ENCODE measurements around the gene CCDC158.

CCDC158 gene

DNA sequence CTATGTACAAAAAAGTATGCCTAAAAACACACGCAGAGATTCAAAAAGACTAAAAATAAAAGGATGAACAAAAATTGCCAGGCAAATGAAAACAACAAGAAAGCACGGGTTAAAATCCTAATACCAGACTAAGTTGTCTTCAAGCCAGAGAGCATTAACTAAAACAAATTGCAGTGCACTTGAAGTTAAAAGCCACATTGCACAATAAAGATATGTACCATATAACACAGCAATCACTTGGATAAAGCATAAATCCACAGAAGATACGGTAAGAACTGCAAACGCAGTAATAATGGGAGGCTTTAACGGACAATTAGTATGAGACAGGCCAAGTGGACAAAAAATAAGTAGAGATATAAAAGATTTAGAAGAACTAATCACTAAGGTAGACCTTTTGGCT is 14.9 kb downstream of the CCDC158 start:
- no peak for DNase-seq (ENCODE audit: low read depth)

DNA sequence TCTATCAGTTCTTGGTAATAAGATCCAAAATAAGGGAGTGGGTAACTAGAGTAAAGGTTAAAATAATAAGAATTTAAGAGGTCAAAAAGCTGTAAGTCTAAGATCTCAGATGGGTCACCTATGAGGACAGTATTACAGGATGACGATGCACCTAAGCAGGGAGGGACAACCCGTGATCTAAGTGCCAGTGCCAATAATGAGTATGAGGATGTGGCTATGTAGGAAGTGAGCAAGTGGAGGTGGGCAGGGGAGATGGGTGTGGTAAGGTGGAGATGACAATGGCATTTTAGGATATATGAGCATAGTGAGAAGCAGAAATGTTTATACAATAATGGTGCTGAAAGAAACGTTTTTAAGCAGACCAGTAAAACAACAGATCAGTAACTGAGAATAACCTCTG is 19.3 kb downstream of the CCDC158 start:
- H3K4me3 ChIP-seq (ENCODE audit: low read length), result no peak overlapping the region
- TF ChIP-seq, protein P1, sequence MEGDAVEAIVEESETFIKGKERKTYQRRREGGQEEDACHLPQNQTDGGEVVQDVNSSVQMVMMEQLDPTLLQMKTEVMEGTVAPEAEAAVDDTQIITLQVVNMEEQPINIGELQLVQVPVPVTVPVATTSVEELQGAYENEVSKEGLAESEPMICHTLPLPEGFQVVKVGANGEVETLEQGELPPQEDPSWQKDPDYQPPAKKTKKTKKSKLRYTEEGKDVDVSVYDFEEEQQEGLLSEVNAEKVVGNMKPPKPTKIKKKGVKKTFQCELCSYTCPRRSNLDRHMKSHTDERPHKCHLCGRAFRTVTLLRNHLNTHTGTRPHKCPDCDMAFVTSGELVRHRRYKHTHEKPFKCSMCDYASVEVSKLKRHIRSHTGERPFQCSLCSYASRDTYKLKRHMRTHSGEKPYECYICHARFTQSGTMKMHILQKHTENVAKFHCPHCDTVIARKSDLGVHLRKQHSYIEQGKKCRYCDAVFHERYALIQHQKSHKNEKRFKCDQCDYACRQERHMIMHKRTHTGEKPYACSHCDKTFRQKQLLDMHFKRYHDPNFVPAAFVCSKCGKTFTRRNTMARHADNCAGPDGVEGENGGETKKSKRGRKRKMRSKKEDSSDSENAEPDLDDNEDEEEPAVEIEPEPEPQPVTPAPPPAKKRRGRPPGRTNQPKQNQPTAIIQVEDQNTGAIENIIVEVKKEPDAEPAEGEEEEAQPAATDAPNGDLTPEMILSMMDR (conservative IDR thresholded peaks at IDR 0.05; ENCODE audit: low read depth, low read length), result no peak
- no peak for DNase-seq (ENCODE audit: low read depth)

More for the DNA sequence above, 14.9 kb downstream of the CCDC158 start:
- TF ChIP-seq, protein P1 (conservative IDR thresholded peaks at IDR 0.05; ENCODE audit: low read depth, low read length), result no peak
- no peak overlapping the region for H3K4me3 ChIP-seq (ENCODE audit: low read length)

DNA sequence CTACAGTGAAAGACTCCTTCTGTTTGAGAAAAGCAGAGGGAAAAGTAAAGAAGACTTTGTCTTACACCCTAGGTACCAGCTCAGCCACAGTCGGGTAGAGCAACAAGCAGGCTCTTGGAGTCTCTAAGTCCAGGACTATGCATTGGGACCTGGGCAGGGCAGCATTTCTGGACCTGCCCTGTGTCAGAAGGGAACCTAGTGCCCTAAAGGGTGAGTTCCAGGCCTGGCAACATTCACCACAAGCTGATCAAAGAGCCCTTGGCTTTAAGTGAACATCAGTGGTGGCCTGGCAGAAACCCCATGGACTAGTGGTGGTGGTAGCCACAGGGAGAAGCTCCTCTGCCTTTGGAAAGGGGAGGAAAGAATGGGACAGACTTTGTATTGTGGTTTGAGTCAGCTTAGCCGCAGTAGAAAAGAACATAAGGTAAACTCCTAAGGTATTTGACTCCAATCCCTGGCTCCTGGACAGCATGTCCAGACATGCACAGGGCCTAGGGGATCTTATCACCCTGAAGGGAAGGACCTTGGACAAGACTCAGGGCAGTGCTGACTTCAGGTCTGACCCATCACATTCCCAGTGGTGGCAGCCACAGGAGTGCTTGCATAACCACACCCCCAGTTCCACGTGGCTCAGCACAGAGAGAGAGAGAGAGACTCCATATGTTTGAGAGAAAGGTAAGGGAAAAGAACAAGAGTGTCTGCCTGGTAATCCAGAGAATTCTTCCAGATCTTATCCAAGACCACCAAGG is 32.6 kb downstream of the CCDC158 start:
- no peak overlapping the region for H3K4me3 ChIP-seq (ENCODE audit: low read length)
- TF ChIP-seq, protein P1 (conservative IDR thresholded peaks at IDR 0.05; ENCODE audit: low read depth, low read length), result no peak
- DNase-seq (ENCODE audit: low read depth), result no peak

DNA sequence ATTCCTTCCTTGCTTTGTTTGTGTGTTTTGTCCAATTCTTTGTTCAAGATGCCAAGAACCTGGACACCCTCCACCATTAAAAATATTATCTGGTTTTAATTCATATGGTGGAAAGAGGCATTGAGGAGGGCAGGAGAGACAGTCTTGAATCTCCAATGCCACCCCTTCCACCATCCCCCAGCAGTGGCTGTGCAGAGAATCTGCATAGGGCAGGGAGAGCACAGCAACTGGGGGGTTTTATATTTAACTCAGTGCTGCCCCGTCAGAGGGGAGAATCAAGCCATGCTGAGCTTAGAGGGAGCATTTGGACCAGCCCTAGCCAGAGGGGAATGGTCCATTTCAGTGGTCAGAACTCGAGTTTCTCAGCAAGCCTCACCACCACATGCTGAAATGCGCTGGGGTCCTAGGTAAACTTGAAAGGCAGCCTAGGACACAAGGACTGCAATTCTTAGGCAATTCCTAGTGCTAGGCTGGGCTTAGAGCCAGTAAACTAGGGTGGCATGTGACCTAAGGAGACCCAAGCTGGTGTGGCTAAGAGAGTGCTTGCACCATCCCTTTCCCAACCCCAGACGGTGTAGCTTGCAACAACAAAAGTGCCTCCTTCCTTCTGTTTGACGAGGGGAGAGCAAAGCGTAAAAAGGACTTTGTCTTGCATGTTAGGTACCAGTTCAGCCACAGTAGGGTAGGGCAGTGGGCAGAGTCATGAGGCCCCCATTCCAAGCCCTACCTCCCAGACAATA is 34.2 kb downstream of the CCDC158 start:
- TF ChIP-seq, protein P1 (conservative IDR thresholded peaks at IDR 0.05; ENCODE audit: low read depth, low read length), result no peak
- H3K4me3 ChIP-seq (ENCODE audit: low read length), result no peak overlapping the region
- DNase-seq (ENCODE audit: low read depth), result no peak

DNA sequence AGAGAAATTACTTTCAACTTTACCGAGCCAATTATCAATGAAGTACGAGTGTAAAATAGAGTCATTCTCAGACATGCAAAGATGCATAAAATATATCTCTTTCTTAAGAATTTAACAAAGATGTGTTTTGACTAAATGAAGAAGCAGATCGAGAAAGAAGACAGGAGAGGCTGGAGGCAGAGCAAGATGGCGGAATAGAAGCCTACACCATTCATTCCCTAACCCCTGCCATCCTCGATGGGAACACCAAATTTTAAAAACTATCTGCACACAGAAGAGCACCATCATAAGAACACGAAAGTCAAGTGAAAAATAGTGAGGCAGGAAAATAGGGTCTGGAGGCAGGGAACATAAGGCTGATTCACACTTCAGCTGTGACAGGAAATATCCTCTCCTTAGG is 35.0 kb downstream of the CCDC158 start:
- TF ChIP-seq, protein P1 (conservative IDR thresholded peaks at IDR 0.05; ENCODE audit: low read depth, low read length), result no peak
- H3K4me3 ChIP-seq (ENCODE audit: low read length), result no peak overlapping the region

DNA sequence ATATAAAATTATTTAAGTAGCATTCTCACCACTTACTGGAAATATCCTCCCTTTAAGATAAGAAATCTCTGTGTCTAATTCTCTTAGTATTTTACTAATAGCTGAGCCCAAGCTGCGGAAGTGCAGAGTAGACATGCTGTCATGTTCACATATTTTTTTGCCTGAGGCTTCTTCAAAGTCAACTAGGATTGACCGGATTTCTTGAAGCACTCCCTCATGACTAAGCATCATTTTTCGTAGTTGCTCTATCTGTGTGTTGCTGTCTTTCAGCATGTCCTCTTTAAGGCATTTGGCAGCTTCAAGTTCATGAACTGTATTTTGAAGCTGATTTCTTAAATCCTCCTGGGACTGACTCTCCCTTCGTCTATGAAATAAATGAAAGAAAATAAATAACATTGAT is 36.9 kb downstream of the CCDC158 start:
- DNase-seq (ENCODE audit: low read depth), result no peak
- H3K4me3 ChIP-seq (ENCODE audit: low read length), result no peak overlapping the region
- TF ChIP-seq, protein P1 (conservative IDR thresholded peaks at IDR 0.05; ENCODE audit: low read depth, low read length), result no peak

More for the DNA sequence above, 35.0 kb downstream of the CCDC158 start:
- DNase-seq (ENCODE audit: low read depth), result no peak

All from retinal pigment epithelial cell (primary cell).